HG02798 (cell line): ENCODE data around the gene RBFOX2.
"Not testable (repeated sequence)": the region's sequence is repeated elsewhere in the genome, so short reads cannot be mapped to it uniquely, and the experiment has no call there.

ENCODE experiments used
- ATAC-seq: cut with Tn5 transposase; IDR thresholded peaks from one replicate; pipeline ENCODE4 v1.9.1; 2021; ENCODE audit warnings: mild to moderate bottlenecking; ENCODE audit not compliant: unreplicated experiment, poor library complexity

The RBFOX2 gene, protein sequence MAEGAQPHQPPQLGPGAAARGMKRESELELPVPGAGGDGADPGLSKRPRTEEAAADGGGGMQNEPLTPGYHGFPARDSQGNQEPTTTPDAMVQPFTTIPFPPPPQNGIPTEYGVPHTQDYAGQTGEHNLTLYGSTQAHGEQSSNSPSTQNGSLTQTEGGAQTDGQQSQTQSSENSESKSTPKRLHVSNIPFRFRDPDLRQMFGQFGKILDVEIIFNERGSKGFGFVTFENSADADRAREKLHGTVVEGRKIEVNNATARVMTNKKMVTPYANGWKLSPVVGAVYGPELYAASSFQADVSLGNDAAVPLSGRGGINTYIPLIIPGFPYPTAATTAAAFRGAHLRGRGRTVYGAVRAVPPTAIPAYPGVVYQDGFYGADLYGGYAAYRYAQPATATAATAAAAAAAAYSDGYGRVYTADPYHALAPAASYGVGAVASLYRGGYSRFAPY

DNA sequence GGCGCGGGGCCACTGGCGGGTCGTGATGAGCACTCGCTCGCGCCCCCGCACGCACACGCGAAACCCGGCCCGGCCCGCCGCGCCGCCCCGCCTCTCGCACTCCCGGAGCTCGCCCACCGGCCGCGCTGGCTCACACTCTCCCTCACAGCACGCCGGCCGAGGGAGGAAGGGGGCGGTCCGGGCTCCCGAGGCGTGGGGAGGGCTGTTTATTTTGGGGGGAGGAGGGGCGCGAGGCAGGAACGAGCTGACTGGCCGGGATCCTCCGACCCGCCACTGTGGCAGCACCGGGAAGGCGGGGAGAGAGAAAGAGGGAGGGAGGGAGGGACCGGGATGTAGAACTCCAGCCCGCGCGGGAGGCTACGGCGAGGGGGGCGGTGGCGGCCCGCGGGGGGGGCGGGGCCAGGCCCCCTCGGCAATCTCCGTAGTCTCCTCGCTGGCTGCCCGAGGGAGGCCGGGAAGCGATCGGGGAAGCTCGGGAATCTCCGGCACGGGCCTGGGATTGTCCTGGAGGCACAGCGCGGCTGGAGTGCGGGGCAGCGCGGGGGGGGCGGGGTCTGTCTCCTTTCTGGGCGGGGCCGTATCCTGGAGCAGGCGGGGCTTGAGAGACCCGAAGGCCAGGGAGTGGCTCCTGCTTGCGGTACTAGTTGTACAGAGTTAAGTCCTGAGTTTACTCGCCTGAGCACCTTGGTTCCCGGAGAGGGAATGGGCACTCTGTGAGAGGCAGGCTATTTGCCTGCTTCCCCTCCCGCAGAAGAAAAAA lies at the start of gene RBFOX2:
RBFOX2 (minus strand) TSS at position 179 of the 760 bp plus-strand sequence. CDS start 399 bp downstream, outside the sequence.
- peak; percentile 60 for ATAC-seq

DNA sequence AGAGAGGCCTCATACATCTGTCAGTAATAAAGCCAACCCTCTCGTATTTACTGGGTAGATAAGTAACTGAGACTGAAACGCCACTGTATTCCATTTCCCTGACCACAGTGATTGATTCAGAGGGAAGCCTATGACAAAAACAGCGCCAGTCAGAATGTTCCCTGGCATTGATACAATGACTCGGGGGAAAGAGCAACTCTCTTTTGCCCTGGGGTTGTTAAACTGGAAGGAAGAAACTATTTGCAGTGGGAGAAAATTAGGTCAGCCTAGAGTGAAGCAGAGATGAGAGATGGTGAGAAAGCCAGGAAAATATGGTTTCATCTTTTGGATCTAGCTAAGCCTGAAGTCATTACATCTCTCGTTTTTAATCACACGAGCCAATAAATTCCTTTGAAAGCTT lies 48.6 kb upstream of the RBFOX2 start:
- no peak for ATAC-seq

DNA sequence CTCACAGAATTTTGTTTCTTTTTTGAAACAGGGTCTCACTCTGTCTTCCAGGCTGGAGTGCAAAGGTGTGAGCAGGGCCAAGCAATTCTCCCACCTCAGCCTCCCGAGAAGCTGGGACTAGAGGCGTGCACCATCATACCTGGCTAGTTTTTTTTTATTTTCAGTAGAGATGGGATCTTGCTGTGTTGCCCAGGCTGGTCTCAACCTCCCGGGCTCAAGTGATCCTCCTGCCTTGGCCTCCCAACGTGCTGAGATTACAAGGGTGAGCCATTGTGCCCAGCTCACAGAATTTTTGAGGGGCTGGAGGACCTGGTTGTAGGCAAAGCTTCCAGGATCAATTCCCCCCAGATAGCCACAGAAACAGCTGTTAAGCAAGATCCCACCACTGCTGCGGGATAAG lies 47.1 kb upstream of the RBFOX2 start:
- ATAC-seq: no peak

DNA sequence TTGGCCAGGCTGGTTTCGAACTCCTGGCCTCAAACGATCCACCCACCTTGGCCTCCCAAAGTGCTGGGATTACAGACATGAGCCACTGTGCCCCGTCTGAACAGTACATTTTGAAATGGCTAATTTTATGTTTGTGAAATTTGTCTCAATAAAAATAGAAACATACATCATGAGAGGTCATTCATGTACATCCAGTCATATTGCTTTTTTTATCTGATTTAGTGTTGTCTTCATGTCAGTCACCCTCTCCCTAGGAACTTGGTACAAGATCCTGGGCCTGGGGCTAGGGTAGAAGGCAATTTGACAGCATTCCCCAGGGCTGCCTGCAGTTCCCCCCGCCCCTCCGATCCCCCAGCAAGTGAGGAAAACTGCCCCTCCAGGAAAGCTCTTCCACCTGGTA lies 46.6 kb upstream of the RBFOX2 start:
- no peak for ATAC-seq

DNA sequence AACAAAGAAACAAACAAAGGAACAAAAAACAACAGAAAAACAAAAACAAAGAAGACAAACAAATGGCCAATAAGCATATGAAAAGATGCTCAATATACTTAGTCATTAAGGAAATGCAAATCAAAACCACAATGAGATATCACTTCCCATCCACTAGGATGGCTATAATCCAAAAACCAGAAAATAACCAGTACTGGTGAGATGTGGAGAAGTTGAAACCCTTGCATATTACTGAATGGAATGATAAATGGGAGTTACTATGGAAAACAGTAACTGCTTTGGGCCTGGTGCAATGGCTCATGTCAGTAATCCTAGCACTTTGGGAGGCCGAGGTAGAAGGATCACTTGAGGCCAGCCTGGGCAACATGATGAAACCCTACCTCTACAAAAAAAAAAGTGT lies 44.9 kb upstream of the RBFOX2 start:
- ATAC-seq: no peak

DNA sequence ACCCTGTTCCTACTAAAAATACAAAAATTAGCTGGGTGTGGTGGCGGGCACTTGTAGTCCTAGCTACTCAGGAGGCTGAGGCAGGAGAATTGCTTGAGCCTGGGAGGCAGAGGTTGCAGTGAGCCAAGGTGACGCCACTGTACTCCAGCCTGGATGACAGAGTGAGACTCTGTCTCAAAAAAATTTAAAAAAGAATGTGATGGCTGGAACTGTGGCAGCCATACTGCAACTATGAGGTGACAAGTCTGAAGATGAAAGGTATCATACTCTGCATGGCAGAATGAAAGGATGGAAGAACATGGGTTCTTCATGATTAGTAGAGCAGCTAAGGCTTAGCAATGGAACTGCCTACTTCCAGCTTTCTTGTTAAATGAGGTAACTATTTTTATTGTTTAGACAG lies 42.0 kb upstream of the RBFOX2 start:
- not testable (repeated sequence) for ATAC-seq

DNA sequence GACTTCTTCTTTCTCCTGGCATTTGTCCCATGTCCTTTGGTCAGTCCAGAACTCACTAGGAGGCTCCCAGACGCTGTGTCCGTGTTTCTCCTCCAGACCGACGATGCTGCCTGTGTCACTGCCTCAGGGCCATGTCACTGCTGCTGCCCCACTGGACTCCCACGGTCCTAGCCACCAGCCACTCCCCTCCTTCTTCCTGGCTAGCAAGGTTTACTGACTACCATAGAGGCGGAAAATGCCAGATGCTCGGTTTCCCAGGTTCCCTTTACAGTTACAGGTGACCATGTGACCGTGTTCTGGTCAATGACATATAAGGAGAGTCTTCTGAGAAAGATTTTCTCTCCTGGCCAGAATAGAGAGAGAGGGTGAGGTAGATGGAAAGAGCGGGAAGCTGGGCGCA lies 40.7 kb upstream of the RBFOX2 start:
- no peak for ATAC-seq

DNA sequence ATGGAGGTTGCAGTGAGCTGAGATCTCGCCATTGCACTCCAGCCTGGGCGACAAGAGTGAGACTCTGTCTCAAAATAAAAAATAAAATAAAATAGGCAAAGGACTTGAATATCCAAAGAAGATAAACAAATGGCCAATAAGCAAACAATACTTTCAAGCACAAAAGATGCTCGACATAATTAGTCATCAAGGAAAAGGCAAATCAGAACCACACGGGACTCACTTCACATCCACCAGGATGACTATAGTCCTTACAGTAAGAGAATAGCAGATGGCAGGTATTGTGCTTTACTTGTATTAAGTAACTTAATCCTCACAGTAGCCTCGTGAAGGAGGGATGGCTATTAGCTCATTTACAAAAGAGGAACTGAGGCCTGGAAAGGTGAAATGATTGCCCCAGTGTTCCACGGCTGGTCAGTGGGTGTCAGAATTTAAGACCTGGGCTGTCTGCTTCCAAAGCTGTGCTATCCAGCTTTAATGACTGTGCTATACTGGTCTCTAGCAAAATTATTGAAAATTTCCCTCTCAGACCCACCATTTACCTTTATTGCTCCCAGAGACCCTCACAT lies 40.2 kb upstream of the RBFOX2 start:
- no peak for ATAC-seq

DNA sequence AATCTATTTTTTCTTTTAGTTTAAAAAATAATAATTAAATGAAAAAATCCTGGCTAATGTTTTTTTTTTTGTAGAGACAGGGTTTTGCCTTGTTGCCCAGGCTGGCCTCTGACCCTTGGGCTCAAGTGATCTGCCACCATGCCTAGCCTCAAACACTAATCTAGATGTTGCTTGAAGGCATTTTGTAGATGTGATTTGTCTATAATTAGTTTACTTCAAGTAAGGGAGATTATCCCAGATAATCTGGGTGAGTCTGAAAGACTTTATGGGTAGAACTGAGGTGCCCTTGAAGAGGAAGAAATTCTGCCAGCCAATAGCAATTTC lies 38.6 kb upstream of the RBFOX2 start:
- no peak for ATAC-seq

DNA sequence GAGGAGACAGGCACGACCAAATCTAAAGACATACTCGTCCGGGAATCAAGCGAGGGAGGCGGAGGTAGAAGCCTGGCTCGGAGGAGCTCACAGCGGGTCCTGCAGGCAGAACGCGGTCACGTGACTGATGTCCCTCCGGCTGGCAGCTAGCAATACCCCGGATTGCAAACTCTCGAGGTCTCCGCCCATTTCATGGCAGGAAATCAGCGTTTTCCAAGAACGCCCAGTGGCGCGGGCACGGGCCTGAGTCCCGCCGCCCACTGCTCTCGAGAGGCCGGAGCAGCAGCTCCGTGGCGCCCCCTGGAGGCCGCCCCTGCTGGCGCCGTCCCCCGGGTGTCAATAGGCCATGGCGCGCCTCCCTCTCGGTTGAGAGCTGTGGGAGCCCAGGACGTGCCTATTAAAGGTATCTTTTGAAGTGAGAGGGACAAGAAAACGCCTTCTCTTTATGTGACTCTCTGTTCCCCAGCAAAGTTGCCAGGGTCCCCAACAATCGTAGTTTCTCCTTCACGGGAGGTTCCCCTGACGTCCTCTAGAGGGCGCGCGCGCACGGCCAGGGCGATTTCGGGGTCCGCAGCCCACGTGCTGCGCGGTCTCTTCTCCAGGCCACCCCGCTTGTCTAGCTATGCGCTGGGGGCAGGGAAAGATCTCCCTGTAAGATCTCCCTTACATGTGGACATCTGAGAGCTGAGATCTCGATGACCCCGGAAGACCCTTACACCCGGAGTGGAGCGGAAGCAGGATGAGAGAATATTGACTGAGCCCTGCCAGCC lies 37.3 kb upstream of the RBFOX2 start:
- no peak for ATAC-seq

DNA sequence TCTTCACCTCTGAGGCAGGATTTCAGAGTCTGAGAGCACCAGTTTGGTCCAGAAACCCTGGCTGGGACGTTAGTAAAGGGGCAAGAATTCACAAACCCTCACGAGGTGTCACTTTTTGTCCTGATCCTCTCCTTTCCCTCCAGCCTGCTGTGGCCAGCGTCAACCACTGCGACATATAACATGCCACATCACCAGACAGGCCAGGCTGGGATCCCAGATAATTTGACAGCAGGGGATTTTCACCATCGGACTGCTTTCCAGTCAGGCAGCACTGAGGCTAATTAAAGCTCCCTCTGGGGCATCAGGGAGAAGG lies 36.8 kb upstream of the RBFOX2 start:
- ATAC-seq: no peak

DNA sequence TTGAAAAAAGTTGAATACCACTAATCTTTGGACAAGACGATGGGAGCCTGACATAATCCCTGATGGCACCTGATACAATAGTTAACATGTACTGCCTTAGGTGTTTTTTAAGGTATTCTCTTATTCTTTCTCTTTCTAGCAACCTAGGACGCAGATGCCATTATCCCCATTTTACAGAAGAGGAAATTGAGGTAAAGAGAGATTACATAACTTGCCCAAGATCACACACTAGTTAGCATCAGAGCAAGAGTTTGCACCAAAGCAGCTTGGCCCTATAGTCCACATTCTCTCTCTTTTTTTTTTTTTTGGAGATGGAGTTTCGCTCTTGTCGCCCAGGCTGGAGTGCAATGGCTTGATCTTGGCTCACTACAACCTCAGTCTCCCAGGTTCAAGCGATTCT lies 35.7 kb upstream of the RBFOX2 start:
- no peak for ATAC-seq

DNA sequence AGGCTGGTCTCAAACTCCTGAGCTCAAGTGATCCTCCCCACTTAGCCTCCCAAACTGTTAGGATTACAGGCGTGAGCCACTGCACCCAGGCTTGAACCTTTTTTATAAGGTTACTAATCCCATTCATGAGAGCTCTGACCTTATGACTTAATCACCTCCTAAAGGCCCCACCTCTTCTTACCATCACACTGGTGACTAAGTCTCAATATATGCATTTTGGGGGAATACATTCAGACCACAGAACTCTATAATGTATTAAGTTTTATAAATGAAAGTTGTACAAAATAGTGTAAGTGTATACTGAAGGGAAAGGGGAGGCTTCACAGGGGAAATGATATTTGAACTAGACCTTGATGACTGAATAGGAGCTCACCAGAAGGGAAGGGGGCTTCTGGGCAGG lies 28.4 kb upstream of the RBFOX2 start:
- ATAC-seq: no peak

DNA sequence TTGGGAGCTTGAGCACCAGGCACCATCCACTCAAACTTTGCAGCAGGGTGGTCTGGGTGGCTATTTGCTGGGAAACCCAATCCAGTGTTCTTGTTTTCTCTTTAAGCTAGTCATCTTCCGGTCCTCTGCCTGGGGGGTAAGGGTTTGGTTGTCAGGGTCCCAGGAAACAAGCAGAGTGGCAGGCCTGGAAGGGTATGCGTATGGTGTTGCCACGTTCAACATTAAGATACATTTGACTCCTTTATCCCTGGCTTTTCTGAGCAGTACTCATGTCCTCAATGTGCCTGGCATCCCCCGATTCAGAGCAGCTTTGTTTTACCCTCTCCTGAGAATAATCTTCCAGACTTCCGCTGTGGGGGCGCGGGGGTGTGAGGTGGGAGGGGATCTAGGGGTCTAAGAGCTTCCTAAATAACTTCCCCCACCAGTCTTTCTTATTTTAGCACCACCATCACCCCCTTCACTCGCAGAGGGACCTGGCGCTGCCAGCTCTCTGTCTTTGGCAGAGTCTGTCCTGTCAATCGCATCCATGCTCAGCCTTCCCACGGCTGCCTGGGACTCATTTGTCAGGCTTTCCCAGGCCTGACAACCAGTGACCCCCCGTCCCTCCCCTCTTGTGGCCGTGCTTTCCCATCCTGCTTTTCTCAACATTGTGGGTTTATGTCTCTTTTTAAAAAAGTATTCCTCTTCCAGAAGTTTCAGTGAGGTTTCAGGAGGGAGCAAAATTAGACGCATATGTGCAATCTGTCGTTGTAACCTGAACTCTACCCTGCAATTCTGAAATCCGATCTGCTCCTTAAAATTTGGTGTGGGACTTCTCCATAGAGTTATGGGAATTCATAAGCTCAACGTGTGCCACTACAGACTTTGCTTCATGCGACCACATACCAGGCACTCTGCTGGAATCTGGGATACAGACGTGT lies 27.0 kb upstream of the RBFOX2 start:
- no peak for ATAC-seq

DNA sequence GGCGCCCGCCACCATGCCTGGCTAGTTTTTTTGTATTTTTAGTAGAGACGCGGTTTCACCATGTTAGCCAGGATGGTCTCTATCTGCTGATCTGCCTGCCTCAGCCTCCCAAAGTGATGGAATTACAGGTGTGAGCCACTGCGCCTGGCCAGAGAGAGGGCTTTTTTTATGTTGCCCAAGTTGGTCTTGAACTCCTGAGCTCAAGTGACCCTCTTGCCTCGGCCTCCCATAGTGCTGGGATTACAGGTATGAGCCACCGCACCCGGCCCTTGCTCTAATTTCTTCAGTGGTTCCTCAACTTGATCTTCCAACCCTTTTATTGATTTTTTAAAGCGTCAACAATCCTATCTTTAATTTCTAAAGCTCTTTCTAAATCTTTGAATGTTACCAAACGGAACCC lies 25.8 kb upstream of the RBFOX2 start:
- ATAC-seq: not testable (repeated sequence)

DNA sequence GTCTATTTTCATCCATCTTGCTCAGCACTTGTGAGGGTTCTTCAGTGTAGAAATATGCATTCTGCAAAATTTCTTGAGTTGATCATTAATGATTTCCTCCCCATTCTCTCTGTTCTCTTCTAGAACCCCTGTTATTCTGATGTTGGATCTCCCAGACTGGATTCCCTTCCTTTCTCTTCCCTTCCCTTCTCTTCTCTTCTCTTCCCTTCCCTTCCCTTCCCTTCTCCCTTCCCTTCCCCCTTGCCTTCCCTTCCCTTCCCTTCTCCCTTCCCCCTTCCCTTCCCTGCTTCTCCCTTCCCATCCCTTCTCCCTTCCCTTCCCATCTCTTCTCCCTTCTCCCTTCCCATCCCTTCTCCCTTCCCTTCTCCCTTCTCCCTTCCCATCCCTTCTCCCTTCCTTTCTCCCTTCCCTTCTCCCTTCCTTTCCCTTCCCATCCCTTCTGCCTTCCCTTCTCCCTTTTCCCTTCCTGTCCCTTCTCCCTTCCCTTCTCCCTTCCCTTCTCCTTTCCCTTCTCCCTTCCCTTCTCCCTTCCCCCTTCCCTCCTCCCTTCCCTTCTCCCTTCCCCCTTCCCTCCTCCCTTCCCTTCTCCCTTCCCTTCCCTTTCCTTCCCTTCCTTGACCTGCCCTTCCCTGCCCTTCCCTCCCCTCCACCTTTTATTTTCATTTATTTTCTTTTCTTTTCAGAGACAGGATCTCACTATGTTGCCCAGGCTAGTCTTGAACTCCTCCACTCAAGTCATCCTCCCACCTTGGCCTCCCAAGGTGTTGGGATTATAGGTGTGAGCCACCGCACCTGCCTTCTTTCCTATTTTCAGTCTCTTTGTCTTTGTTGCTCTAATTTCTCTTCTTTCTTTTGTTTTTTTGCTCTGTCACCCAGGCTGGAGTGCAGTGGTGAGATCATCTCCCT lies 24.9 kb upstream of the RBFOX2 start:
- ATAC-seq: no peak

DNA sequence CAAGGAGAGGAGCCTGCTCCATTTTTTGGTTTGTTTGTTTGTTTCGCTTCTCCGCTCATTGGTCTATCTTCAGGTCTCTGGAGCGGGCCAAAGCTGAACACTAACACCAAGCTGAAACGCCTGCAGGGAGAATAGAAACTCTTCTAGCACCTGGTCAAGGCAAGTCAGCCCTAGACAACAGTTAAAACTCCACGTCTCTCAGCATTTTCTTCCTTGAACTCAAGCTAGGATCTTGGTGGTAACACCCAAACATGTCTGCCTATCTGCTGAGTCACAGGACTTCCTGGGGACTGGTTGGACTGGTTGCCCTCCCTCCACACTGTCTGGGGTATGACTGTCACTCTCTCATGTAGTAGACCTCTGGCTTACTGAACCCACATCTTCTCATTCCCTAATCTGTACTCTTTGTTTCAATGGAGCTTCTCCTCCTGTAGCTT lies 23.9 kb upstream of the RBFOX2 start:
- ATAC-seq: no peak

DNA sequence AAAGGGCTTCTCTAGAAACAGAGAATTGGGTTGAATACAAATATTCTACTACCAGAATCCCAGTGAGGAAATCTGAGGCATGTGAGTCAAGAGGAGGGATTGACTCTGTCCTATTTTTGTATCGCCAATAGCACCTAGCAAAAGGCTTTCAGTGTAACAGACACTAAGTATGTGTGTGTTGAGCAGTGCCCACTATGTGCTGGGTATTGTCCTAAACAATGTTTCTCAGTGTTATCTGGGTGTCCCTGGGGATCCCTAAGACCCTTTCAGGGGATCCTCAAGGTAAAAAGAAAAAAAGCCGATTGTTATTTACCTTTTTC lies 21.0 kb upstream of the RBFOX2 start:
- no peak for ATAC-seq
